Liver (tissue), 9 donors: ENCODE measurements around the gene UBE2U. TPM values are rescaled to one million over a fixed set of nuclear protein-coding genes. Genes with fewer than 3 reads are reported as not detected.

Experiments used
- DNase-seq: peaks from one replicate; pipeline ENCODE4 v3.0.0-alpha.2; 2017; ENCODE audit warnings: low spot score
- H3K27ac ChIP-seq, 2 donors: one replicate each; pipeline ENCODE4 v1.7.0; 2013; ENCODE audit warnings: inconsistent platforms in 2 of 2, low read length in 2 of 2, control low read depth in 1 of 2, low read depth in 1 of 2, mild to moderate bottlenecking in 1 of 2
- H3K27me3 ChIP-seq, 4 donors: one replicate each; pipeline versions ENCODE4 v1.6.1 to v1.7.0; 2013; ENCODE audit warnings: low read length in 3 of 4, inconsistent platforms in 1 of 4, mild to moderate bottlenecking in 1 of 4, moderate library complexity in 1 of 4; ENCODE audit not compliant: control insufficient read depth in 4 of 4, insufficient read depth in 4 of 4
- H3K36me3 ChIP-seq, 4 donors: one replicate each; pipeline versions ENCODE4 v1.6.1 to v1.7.0; 2013; ENCODE audit warnings: low read length in 3 of 4, mild to moderate bottlenecking in 3 of 4, low read depth in 1 of 4, moderate library complexity in 1 of 4; ENCODE audit not compliant: control insufficient read depth in 4 of 4, insufficient read depth in 3 of 4
- H3K4me1 ChIP-seq, 4 donors: one replicate each; pipeline versions ENCODE4 v1.6.1 to v1.7.0; 2013; ENCODE audit warnings: low read length in 3 of 4, mild to moderate bottlenecking in 3 of 4, moderate library complexity in 1 of 4; ENCODE audit not compliant: control insufficient read depth in 4 of 4, insufficient read depth in 4 of 4
- H3K4me3 ChIP-seq, 3 donors: one replicate each; pipeline versions ENCODE4 v1.6.1 to v1.7.0; 2013; ENCODE audit warnings: low read length in 3 of 3, control low read depth in 1 of 3, low read depth in 1 of 3, mild to moderate bottlenecking in 1 of 3
- H3K9ac ChIP-seq, 2 donors: one replicate each; pipeline ENCODE4 v1.7.0; 2013; ENCODE audit warnings: low read length in 2 of 2, mild to moderate bottlenecking in 2 of 2, moderate library complexity in 2 of 2, control low read depth in 1 of 2, low read depth in 1 of 2
- H3K9me3 ChIP-seq, 4 donors: one replicate each; pipeline versions ENCODE4 v1.6.1 to v1.7.0; 2013; ENCODE audit warnings: low read length in 3 of 4; ENCODE audit not compliant: control insufficient read depth in 4 of 4
- FOXA2 ChIP-seq: IDR thresholded peaks from 2 replicates; pipeline ENCODE4 v1.6.1; 2016; ENCODE audit warnings: antibody characterized with exemption
- GABPA ChIP-seq, 2 donors: IDR thresholded peaks in 1 of 2; conservative IDR thresholded peaks in 1 of 2; 2 replicates each; pipeline ENCODE4 v1.6.1; 2016; ENCODE audit warnings: antibody characterized with exemption in 2 of 2, mild to moderate bottlenecking in 1 of 2, moderate library complexity in 1 of 2
- JUND ChIP-seq, 2 donors: IDR thresholded peaks; 2 replicates each; pipeline ENCODE4 v1.6.1; 2016; ENCODE audit warnings: antibody characterized with exemption in 2 of 2
- NR2F2 ChIP-seq: IDR thresholded peaks from 2 replicates; pipeline ENCODE4 v1.6.1; 2016; ENCODE audit warnings: antibody characterized with exemption
- RAD21 ChIP-seq, 2 donors: IDR thresholded peaks; 2 replicates each; pipeline ENCODE4 v1.6.1; 2016; ENCODE audit warnings: antibody characterized with exemption in 2 of 2, mild to moderate bottlenecking in 2 of 2
- RXRA ChIP-seq, 2 donors: IDR thresholded peaks; 2 replicates each; pipeline ENCODE4 v1.6.1; 2017 to 2018; ENCODE audit warnings: antibody characterized with exemption in 2 of 2, mild to moderate bottlenecking in 1 of 2
- SP1 ChIP-seq: IDR thresholded peaks from 2 replicates; pipeline ENCODE4 v1.6.1; 2018; ENCODE audit warnings: antibody characterized with exemption, mild to moderate bottlenecking
- TAF1 ChIP-seq: conservative IDR thresholded peaks from 2 replicates; pipeline ENCODE4 v1.6.1; 2016; ENCODE audit warnings: antibody characterized with exemption, mild to moderate bottlenecking
- YY1 ChIP-seq: IDR thresholded peaks from 2 replicates; pipeline ENCODE4 v1.6.1; 2016; ENCODE audit warnings: antibody characterized with exemption, mild to moderate bottlenecking
- WGBS: extraction: QIAGEN DNeasy Blood & Tissue Kit; methylation state at CpG from one replicate; pipeline ENCODE4 v1.1.7; 2013; 5-methylcytosine and 5-hydroxymethylcytosine counted together
- polyA plus RNA-seq, 2 donors: library from polyadenylated mRNA; stranded (reverse) in 1 of 2; unstranded in 1 of 2; fragments of 200-250 nt in 1 of 2; fragments of >200 nt in 1 of 2; fragmentation: Nextera tagmentation in 1 of 2; extraction: Ambion mirVana in 1 of 2; gene quantifications; one replicate each; pipeline versions ENCODE4 v1.2.1 to v1.2.3, GENCODE V29; 2013 to 2015
- total RNA-seq, 2 donors: library from RNA; depleted of rRNA; stranded (reverse); fragments of >200 nt; gene quantifications; one replicate each; pipeline ENCODE4 v1.2.3, GENCODE V29; 2014
- TF ChIP-seq, protein P1 (sequence below): IDR thresholded peaks from 2 replicates; pipeline ENCODE4 v1.6.1; 2016; ENCODE audit warnings: antibody characterized with exemption
- TF ChIP-seq, protein P2 (sequence below): IDR thresholded peaks from 2 replicates; pipeline ENCODE4 v1.6.1; 2016; ENCODE audit warnings: antibody characterized with exemption
- TF ChIP-seq, protein P3 (sequence below): IDR thresholded peaks from 2 replicates; pipeline ENCODE4 v1.6.1; 2016; ENCODE audit warnings: antibody characterized with exemption
- TF ChIP-seq, protein P4 (sequence below): fragments of 150-350 bp; IDR thresholded peaks from 2 replicates; pipeline ENCODE4 v1.5.1; 2017; ENCODE audit warnings: improper control_type of control experiment, low read depth, low read length; ENCODE audit not compliant: missing input control
- donor health status: healthy.
- donor health status: healthy.
- donor health status: healthy.
- donor health status: healthy.
- donor health status: healthy.

Gene UBE2U
- total and polyA plus RNA-seq, 4 donors, result not detected

DNA sequence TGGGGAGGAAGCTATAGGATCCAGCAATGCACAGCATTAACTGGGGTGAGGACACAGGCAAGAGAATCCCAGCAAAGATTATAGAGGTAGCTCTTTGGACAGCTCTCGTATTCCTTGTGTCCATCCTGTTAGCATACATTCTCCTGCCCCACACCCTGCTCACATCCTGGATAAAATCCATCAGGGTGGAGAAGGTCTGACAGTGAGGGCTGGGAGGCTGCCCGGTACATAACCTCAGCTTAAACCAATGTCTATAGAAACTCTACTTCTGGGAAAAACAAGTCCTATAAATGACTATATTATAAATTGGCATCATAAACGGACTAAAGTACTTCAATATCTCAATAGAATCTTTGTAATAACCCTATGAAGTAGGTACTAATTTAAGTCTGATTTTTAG, 36.8 kb upstream of the UBE2U start:
- Histone ChIP-seq H3K27ac (no peak overlapping the region), H3K36me3 (no peaks in the 10 kb centered on the region), H3K4me1 (no peaks in the 10 kb centered on the region), H3K27me3 (no peaks in the 10 kb centered on the region), H3K9me3 (no peaks in the 10 kb centered on the region), H3K9ac (no peak overlapping the region), H3K4me3 (no peak overlapping the region)
- DNase-seq, result no peak
- 87% methylated on average over 3 of the region's 3 CpGs for WGBS
- TF ChIP-seq, protein P1, sequence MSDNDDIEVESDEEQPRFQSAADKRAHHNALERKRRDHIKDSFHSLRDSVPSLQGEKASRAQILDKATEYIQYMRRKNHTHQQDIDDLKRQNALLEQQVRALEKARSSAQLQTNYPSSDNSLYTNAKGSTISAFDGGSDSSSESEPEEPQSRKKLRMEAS, result no peak
- TF ChIP-seq, protein P2, sequence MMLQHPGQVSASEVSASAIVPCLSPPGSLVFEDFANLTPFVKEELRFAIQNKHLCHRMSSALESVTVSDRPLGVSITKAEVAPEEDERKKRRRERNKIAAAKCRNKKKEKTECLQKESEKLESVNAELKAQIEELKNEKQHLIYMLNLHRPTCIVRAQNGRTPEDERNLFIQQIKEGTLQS, result no peak
- no peak for TF ChIP-seq FOXA2
- TF ChIP-seq, protein P3, sequence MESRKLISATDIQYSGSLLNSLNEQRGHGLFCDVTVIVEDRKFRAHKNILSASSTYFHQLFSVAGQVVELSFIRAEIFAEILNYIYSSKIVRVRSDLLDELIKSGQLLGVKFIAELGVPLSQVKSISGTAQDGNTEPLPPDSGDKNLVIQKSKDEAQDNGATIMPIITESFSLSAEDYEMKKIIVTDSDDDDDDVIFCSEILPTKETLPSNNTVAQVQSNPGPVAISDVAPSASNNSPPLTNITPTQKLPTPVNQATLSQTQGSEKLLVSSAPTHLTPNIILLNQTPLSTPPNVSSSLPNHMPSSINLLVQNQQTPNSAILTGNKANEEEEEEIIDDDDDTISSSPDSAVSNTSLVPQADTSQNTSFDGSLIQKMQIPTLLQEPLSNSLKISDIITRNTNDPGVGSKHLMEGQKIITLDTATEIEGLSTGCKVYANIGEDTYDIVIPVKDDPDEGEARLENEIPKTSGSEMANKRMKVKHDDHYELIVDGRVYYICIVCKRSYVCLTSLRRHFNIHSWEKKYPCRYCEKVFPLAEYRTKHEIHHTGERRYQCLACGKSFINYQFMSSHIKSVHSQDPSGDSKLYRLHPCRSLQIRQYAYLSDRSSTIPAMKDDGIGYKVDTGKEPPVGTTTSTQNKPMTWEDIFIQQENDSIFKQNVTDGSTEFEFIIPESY, result no peak
- TF ChIP-seq RXRA (IDR thresholded peaks at IDR 0.05), result no peak
- TF ChIP-seq SP1, result no peak
- TF ChIP-seq GABPA (IDR thresholded peaks at IDR 0.05 in 1 of 2, conservative IDR thresholded peaks at IDR 0.05 in 1 of 2), result no peak
- no peak for TF ChIP-seq NR2F2

DNA sequence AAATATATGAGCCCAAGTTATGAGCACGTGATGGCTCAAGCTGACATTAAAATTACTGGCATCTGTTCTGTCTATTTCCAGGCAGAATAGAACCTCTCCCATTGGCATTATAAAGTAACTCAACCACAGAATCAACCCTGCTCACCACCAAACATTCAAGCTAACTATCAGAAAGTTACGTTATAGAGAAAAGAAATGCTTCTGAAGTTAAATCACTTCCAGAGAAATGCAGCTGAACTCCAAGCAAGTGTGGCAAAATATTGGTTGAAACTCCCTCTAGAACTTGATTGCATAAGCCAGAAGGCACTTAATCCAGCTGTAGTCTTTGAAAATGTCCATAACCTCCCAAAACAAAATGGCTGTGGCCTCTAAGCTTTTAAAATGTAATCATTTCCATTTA, 36.2 kb upstream of the UBE2U start:
- Histone ChIP-seq H3K9me3 (no peaks in the 10 kb centered on the region), H3K27me3 (no peaks in the 10 kb centered on the region), H3K36me3 (no peaks in the 10 kb centered on the region), H3K4me1 (no peaks in the 10 kb centered on the region), H3K4me3 (no peak overlapping the region), H3K27ac (no peak overlapping the region), H3K9ac (no peak overlapping the region)
- 89% methylated on average over 2 of the region's 2 CpGs for WGBS
- DNase-seq, result no peak
- TF ChIP-seq YY1, result no peak
- no peak for TF ChIP-seq SP1
- TF ChIP-seq, protein P4, sequence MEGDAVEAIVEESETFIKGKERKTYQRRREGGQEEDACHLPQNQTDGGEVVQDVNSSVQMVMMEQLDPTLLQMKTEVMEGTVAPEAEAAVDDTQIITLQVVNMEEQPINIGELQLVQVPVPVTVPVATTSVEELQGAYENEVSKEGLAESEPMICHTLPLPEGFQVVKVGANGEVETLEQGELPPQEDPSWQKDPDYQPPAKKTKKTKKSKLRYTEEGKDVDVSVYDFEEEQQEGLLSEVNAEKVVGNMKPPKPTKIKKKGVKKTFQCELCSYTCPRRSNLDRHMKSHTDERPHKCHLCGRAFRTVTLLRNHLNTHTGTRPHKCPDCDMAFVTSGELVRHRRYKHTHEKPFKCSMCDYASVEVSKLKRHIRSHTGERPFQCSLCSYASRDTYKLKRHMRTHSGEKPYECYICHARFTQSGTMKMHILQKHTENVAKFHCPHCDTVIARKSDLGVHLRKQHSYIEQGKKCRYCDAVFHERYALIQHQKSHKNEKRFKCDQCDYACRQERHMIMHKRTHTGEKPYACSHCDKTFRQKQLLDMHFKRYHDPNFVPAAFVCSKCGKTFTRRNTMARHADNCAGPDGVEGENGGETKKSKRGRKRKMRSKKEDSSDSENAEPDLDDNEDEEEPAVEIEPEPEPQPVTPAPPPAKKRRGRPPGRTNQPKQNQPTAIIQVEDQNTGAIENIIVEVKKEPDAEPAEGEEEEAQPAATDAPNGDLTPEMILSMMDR, result no peak
- TF ChIP-seq RAD21 (IDR thresholded peaks at IDR 0.05), result no peak
- TF ChIP-seq RXRA (IDR thresholded peaks at IDR 0.05), result no peak
- no peak for TF ChIP-seq GABPA (IDR thresholded peaks at IDR 0.05 in 1 of 2, conservative IDR thresholded peaks at IDR 0.05 in 1 of 2)
- TF ChIP-seq, protein P3, result no peak
- TF ChIP-seq JUND (IDR thresholded peaks at IDR 0.05), result no peak
- no peak for TF ChIP-seq TAF1
- no peak for TF ChIP-seq FOXA2
